Sigmoid colon (tissue), 7 donors: ENCODE data around the gene CSF2RB. TPM values are rescaled to one million over a fixed set of nuclear protein-coding genes. Genes with fewer than 3 reads are reported as not detected.

ENCODE experiments used
- DNase-seq: peaks from one replicate; pipeline ENCODE4 v3.0.0-alpha.2; 2019
- H3K27ac ChIP-seq, 4 donors: fragments of 200-600 bp; sonication (generic); one replicate each; pipeline ENCODE4 v1.5.1; 2016 to 2019; ENCODE audit warnings: mild to moderate bottlenecking in 1 of 4
- H3K27me3 ChIP-seq, 3 donors: fragments of 200-600 bp; sonication (generic); one replicate each; pipeline ENCODE4 v1.5.1; 2019; ENCODE audit warnings: mild to moderate bottlenecking in 1 of 3
- H3K36me3 ChIP-seq, 4 donors: fragments of 200-600 bp; sonication (generic); one replicate each; pipeline ENCODE4 v1.5.1; 2016 to 2019
- H3K4me1 ChIP-seq, 4 donors: fragments of 200-600 bp; sonication (generic); one replicate each; pipeline ENCODE4 v1.5.1; 2017 to 2019
- H3K4me3 ChIP-seq, 4 donors: fragments of 200-600 bp; sonication (generic); one replicate each; pipeline ENCODE4 v1.5.1; 2017 to 2019; ENCODE audit warnings: mild to moderate bottlenecking in 2 of 4, moderate library complexity in 1 of 4
- H3K9me3 ChIP-seq, 4 donors: fragments of 200-600 bp in 3 of 4; sonication (generic) in 3 of 4; one replicate each; pipeline versions ENCODE4 v1.5.1 to v1.6.1; 2013 to 2019
- CTCF ChIP-seq, 4 experiments: fragments of 450-650 bp in 3 of 4; fragments of 200-600 bp in 1 of 4; IDR thresholded peaks; one replicate each; pipeline ENCODE4 v1.5.1; 2016 to 2019; ENCODE audit warnings: antibody characterized with exemption in 4 of 4, mild to moderate bottlenecking in 3 of 4, moderate library complexity in 2 of 4
- EP300 ChIP-seq, 4 donors: sonication (generic); formaldehyde crosslinking; IDR thresholded peaks; one replicate each; pipeline ENCODE4 v1.6.1; 2017; ENCODE audit warnings: antibody characterized with exemption in 4 of 4
- POLR2A ChIP-seq, 2 donors: fragments of 450-650 bp; IDR thresholded peaks; one replicate each; pipeline ENCODE4 v1.6.1; 2016; ENCODE audit warnings: antibody characterized with exemption in 2 of 2, mild to moderate bottlenecking in 2 of 2, moderate library complexity in 2 of 2
- POLR2AphosphoS5 ChIP-seq, 4 donors: sonication (generic); formaldehyde crosslinking; IDR thresholded peaks; one replicate each; pipeline ENCODE4 v1.6.1; 2017; ENCODE audit warnings: antibody characterized with exemption in 4 of 4
- WGBS, 2 donors: extraction: QIAGEN DNeasy Blood & Tissue Kit; methylation state at CpG; one replicate each; pipeline ENCODE4 v1.1.7; 2013; 5-methylcytosine and 5-hydroxymethylcytosine counted together
- intact Hi-C: fragments of 100-400 bp; cut with DNase I; formaldehyde crosslinking; loops from one replicate; pipeline ENCODE4 v1.15.1; 2023
- polyA plus RNA-seq, 3 donors: library from polyadenylated mRNA; stranded (reverse); fragments of 200-250 nt; gene quantifications; one replicate each; pipeline ENCODE4 v1.2.3, GENCODE V29; 2013
- total RNA-seq, 4 donors: library from RNA; depleted of rRNA; stranded (reverse); fragments of >200 nt; gene quantifications; one replicate each; pipeline ENCODE4 v1.1.0, GENCODE V29; 2016
- donor health status: healthy with polysubstance abuse.
- donor health status: Bipolar disorder and iron deficiency.
- donor health status: healthy.

Gene CSF2RB
- total and polyA plus RNA-seq, 7 donors, result 0.60 to 11.4 (median 3.7) TPM

- TF ChIP-seq CTCF (IDR thresholded peaks at IDR 0.05), result no peak
- Histone ChIP-seq H3K9me3 (no peaks in the 10 kb centered on the region), H3K27ac (no peak overlapping the region), H3K4me1 (peaks cover 0 to 22% (median 8%) of the 10 kb centered on the region in 4 donors), H3K27me3 (no peaks in the 10 kb centered on the region), H3K36me3 (no peaks in the 10 kb centered on the region), H3K4me3 (no peak overlapping the region)
- 87 to 93% methylated on average over 4 of the region's 4 CpGs for WGBS, 2 donors
- DNase-seq, result no peak
- intact Hi-C loops, result loop anchor here (5.0 to 10.0 kb wide), 4 partner anchors 41 to 432 kb away; partner anchors contain the start of genes MPST and TST
Measured at GRCh38 chr22:36976606-36977005, 63.2 kb downstream of the CSF2RB start.

GRCh38 chr22:36977401-36977861 is 64.0 kb downstream of the CSF2RB start:
- 13 to 23% methylated on average over 13 of the region's 13 CpGs for WGBS, 2 donors
- peaks cover 0 to 14% (median 2%) of the 10 kb centered on the region in 4 donors for H3K4me1 ChIP-seq
- no peaks in the 10 kb centered on the region for H3K9me3 ChIP-seq
- peak; percentile 74 for DNase-seq
- no peaks in the 10 kb centered on the region for H3K27me3 ChIP-seq
- peak overlapping the region in 3 of 4 donors; percentile 36 to 48 (median 45) for H3K4me3 ChIP-seq
- no peaks in the 10 kb centered on the region for H3K36me3 ChIP-seq
- intact Hi-C loops, result loop anchor here (5.0 to 10.0 kb wide), 4 partner anchors 40 to 433 kb away; partner anchors contain the start of genes MPST and TST
- peak overlapping the region in 3 of 4 donors; percentile 19 to 59 (median 50) for H3K27ac ChIP-seq
- TF ChIP-seq POLR2AphosphoS5 (IDR thresholded peaks at IDR 0.05) (no peak), CTCF (IDR thresholded peaks at IDR 0.05) (peak in 1 of 4 experiments; percentile 4)

- peak overlapping the region in 3 of 4 donors; percentile 19 to 59 (median 50) for H3K27ac ChIP-seq
- peaks cover 0 to 7% (median 2%) of the 10 kb centered on the region in 4 donors for H3K4me1 ChIP-seq
- TF ChIP-seq POLR2A (IDR thresholded peaks at IDR 0.05) (no peak), POLR2AphosphoS5 (IDR thresholded peaks at IDR 0.05) (peak in 1 of 4 donors; percentile 57), CTCF (IDR thresholded peaks at IDR 0.05) (peak; percentile 92 to 94 (median 93)), EP300 (IDR thresholded peaks at IDR 0.05) (no peak)
- peak; percentile 96 for DNase-seq
- H3K4me3 ChIP-seq, result peak overlapping the region in 3 of 4 donors; percentile 36 to 48 (median 45)
- intact Hi-C loops, result loop anchor here (1.0 to 10.0 kb wide), 7 partner anchors 39 to 433 kb away; partner anchors contain the start of genes MPST and TST
- no peaks in the 10 kb centered on the region for H3K27me3 ChIP-seq
- 13 to 15% methylated on average over 18 of the region's 18 CpGs for WGBS, 2 donors
- no peaks in the 10 kb centered on the region for H3K9me3 ChIP-seq
- H3K36me3 ChIP-seq, result no peaks in the 10 kb centered on the region
Measured at GRCh38 chr22:36977947-36978660, 64.7 kb downstream of the CSF2RB start.

GRCh38 chr22:36979016-36979910 is 65.8 kb downstream of the CSF2RB start:
- DNase-seq, result no peak
- no peak overlapping the region for H3K4me3 ChIP-seq
- H3K27me3 ChIP-seq, result no peaks in the 10 kb centered on the region
- H3K27ac ChIP-seq, result no peak overlapping the region
- no peaks in the 10 kb centered on the region for H3K36me3 ChIP-seq
- H3K9me3 ChIP-seq, result no peaks in the 10 kb centered on the region
- no peak for TF ChIP-seq POLR2A (IDR thresholded peaks at IDR 0.05)
- TF ChIP-seq EP300 (IDR thresholded peaks at IDR 0.05), result no peak
- no peak for TF ChIP-seq CTCF (IDR thresholded peaks at IDR 0.05)
- TF ChIP-seq POLR2AphosphoS5 (IDR thresholded peaks at IDR 0.05), result no peak
- 88 to 93% methylated on average over 13 of the region's 13 CpGs for WGBS, 2 donors
- H3K4me1 ChIP-seq, result peaks cover 0 to 7% (median 2%) of the 10 kb centered on the region in 4 donors
- intact Hi-C loops, result loop anchor here (5.0 to 10.0 kb wide), 4 partner anchors 38 to 434 kb away; partner anchors contain the start of genes MPST and TST
